A549 (cell line): ENCODE measurements around the gene IL1RL2.

ENCODE experiments used
- CTCF ChIP-seq: fragments of >200 bp; sonication (Bioruptor Twin); formaldehyde crosslinking; IDR thresholded peaks from 3 replicates; pipeline ENCODE4 v1.5.1; 2016
- EP300 ChIP-seq, 2 experiments: fragments of >200 bp; sonication (Bioruptor Twin); formaldehyde crosslinking; IDR thresholded peaks; 2 replicates in 1 of 2; 3 replicates in 1 of 2; pipeline ENCODE4 v1.6.1; 2016 to 2017
- ESRRA ChIP-seq: fragments of 150-350 bp; IDR thresholded peaks from 2 replicates; pipeline ENCODE4 v1.6.1; 2014; ENCODE audit warnings: mild to moderate bottlenecking, low read length, borderline replicate concordance
- MYC ChIP-seq: IDR thresholded peaks from 2 replicates; pipeline ENCODE4 v1.6.1; 2012; ENCODE audit warnings: mild to moderate bottlenecking, inconsistent platforms, low read length, improper control_type of control experiment, borderline replicate concordance
- NR3C1 ChIP-seq: fragments of >200 bp; sonication (Bioruptor Twin); formaldehyde crosslinking; IDR thresholded peaks from 3 replicates; pipeline ENCODE4 v1.6.1; 2017
- ZSCAN20 ChIP-seq: fragments of 250-450 bp; sonication (Bioruptor Pico); IDR thresholded peaks from 2 replicates; pipeline ENCODE4 v1.8.0; 2022; ENCODE audit warnings: mild to moderate bottlenecking, moderate library complexity

- TF ChIP-seq EP300 (IDR thresholded peaks at IDR 0.05): no peak
- no peak for TF ChIP-seq ESRRA
- TF ChIP-seq ZSCAN20: no peak
- no peak for TF ChIP-seq NR3C1
- TF ChIP-seq CTCF: no peak
- no peak for TF ChIP-seq MYC
Observed at GRCh38 chr2:102285368-102285767, 98.5 kb downstream of the IL1RL2 start.
